ENCODE measurements around the gene SOX30. TPM values are rescaled to one million over a fixed set of nuclear protein-coding genes. Genes with fewer than 3 reads are reported as not detected.

Gene SOX30
- total and polyA plus RNA-seq, 8 donors = 0.05 TPM; not detected in 7

DNA sequence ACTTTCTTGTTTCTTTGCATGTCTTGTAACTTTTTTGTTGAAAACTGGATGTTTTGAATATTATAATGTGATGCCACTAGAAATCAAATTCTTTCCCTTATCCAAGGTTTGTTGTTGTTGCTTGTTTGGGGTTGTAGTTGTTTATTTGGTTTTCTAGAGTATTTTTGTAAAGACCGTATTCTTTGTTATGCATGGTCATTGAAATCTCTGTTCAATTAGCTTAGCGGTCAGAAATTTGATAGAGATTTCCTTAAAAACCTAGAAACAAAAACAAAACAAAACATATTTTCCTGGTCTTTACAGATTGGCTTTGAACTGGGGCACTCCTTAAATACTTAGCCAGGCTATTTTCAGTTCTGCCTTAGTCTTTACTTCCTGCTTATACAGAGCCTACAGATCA is 21.9 kb downstream of the SOX30 start:
- ATAC-seq (no peak), DNase-seq (no peak), FAIRE-seq (no peak)
- H3K36me3 ChIP-seq = no peaks in the 10 kb centered on the region
- no peaks in the 10 kb centered on the region for H3K4me1 ChIP-seq
- H3K27me3 ChIP-seq = no peaks in the 10 kb centered on the region
- TF ChIP-seq, protein P1, sequence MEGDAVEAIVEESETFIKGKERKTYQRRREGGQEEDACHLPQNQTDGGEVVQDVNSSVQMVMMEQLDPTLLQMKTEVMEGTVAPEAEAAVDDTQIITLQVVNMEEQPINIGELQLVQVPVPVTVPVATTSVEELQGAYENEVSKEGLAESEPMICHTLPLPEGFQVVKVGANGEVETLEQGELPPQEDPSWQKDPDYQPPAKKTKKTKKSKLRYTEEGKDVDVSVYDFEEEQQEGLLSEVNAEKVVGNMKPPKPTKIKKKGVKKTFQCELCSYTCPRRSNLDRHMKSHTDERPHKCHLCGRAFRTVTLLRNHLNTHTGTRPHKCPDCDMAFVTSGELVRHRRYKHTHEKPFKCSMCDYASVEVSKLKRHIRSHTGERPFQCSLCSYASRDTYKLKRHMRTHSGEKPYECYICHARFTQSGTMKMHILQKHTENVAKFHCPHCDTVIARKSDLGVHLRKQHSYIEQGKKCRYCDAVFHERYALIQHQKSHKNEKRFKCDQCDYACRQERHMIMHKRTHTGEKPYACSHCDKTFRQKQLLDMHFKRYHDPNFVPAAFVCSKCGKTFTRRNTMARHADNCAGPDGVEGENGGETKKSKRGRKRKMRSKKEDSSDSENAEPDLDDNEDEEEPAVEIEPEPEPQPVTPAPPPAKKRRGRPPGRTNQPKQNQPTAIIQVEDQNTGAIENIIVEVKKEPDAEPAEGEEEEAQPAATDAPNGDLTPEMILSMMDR (IDR thresholded peaks at IDR 0.05) = no peak
- H3K9me3 ChIP-seq = no peaks in the 10 kb centered on the region
- no peak overlapping the region for H3K27ac ChIP-seq
- intact Hi-C loops (cut with DNase I) = no loop called here
- H3K4me3 ChIP-seq = no peak overlapping the region
- WGBS, 2 donors = 94 to 99% methylated on average over 2 of the region's 2 CpGs

DNA sequence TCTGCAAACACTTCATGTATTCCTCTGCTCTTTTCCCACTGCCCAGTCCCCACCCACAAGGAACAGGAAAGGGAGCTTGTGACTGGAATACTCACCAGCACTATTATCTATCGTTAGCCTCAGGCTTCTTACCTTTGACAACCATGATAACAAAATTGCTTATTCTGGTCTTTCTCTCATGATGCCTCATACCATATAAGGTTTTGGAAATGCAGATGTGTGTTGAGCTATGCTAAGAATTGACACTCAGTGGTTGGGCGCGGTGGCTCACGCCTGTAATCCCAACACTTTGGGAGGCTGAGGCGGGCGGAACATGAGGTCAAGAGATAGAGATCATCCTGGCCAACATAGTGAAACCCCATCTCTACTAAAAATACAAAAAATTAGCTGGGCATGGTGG is 25.4 kb downstream of the SOX30 start:
- Histone ChIP-seq H3K9me3 (no peaks in the 10 kb centered on the region), H3K27me3 (no peaks in the 10 kb centered on the region), H3K27ac (no peak overlapping the region), H3K4me1 (no peaks in the 10 kb centered on the region), H3K36me3 (no peaks in the 10 kb centered on the region), H3K4me3 (no peak overlapping the region)
- TF ChIP-seq, protein P1 (IDR thresholded peaks at IDR 0.05) = no peak
- no peak for DNase-seq
- no peak for ATAC-seq
- intact Hi-C loops (cut with DNase I) = no loop called here
- 83 to 88% methylated on average over 6 of the region's 6 CpGs for WGBS, 2 donors
- FAIRE-seq = no peak

DNA sequence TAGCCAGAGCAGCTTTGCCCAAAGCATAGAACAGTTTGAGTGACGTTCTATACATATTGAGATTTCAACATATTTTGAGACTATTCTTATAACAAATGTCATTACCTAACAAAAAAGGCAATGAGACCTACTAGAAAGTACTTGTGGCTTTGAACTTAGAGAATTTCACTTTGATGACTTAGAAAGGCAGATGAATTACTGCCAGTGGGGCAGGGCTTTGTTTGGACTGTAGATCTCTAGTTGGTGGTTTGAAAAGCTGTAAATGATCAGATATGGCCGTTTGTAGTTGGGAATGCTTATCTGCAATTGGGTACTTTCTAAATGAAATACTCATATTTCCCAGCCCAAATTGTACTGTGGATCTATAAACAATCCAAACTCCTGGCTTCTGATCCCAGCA is 28.1 kb downstream of the SOX30 start:
- 24 to 27% methylated on average over 2 of the region's 2 CpGs for WGBS, 2 donors
- no peak for ATAC-seq
- intact Hi-C loops (cut with DNase I) = no loop called here

DNA sequence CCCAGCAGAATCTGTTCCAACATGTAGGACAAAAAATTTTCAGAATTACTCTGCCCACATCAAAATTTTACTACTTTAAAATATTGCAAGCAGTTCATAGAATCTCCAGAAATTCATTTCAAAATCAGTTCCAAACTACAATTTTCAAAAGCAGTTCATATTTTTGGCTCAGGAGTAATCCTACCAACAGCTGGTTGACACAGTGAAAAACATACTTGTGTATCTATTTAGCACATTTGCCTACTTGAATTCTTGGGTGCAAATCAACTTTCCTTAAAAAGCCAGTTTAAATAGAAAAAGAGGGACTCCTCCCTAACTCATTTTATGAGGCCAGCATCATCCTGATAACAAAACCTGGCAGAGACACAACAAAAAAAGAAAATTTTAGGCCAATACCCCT is 31.5 kb downstream of the SOX30 start:
- no peak overlapping the region for H3K4me3 ChIP-seq
- FAIRE-seq (no peak), ATAC-seq (no peak), DNase-seq (no peak)
- no peaks in the 10 kb centered on the region for H3K36me3 ChIP-seq
- H3K27me3 ChIP-seq = no peaks in the 10 kb centered on the region
- intact Hi-C loops (cut with DNase I) = no loop called here
- no peaks in the 10 kb centered on the region for H3K4me1 ChIP-seq
- TF ChIP-seq, protein P1 (IDR thresholded peaks at IDR 0.05) = no peak
- H3K9me3 ChIP-seq = no peaks in the 10 kb centered on the region
- no peak overlapping the region for H3K27ac ChIP-seq

More for the DNA sequence above, 28.1 kb downstream of the SOX30 start:
- TF ChIP-seq, protein P1 (IDR thresholded peaks at IDR 0.05) = no peak
- no peaks in the 10 kb centered on the region for H3K27me3 ChIP-seq
- H3K4me1 ChIP-seq = no peaks in the 10 kb centered on the region
- no peak for FAIRE-seq
- H3K9me3 ChIP-seq = no peaks in the 10 kb centered on the region
- DNase-seq = no peak
- no peaks in the 10 kb centered on the region for H3K36me3 ChIP-seq
- H3K27ac ChIP-seq = no peak overlapping the region
- H3K4me3 ChIP-seq = no peak overlapping the region

DNA sequence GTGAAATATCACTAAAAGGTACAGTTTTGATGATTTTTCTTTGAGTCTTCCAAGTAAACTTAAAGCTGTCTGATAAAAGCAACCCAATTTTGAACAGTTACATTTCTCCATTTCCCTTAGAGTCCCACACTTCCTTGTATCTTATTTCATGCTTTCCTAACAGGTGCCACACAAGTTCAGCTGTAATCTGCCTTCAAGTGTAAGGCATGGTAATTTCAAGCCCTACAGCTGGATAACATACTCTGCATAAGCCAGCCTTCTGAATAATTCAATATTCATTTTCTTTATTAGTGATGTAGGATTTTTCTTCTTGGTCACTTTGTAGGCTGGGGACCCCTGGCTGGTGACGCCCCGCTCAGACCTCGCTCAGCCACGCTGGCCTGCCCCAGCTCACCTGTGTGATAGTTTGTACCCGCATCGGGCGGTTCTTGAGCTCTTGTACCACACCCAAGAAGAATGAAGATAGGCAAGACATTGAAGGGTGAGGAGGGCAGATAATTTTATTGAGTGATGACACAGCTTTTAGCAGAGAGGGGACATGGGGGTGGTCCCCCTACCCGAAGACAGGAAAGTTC is 34.0 kb downstream of the SOX30 start:
- no peak overlapping the region for H3K4me3 ChIP-seq
- H3K9me3 ChIP-seq = no peaks in the 10 kb centered on the region
- H3K36me3 ChIP-seq = no peaks in the 10 kb centered on the region
- TF ChIP-seq, protein P1 (IDR thresholded peaks at IDR 0.05) = no peak
- H3K27me3 ChIP-seq = no peaks in the 10 kb centered on the region
- 89 to 95% methylated on average over 8 of the region's 8 CpGs for WGBS, 2 donors
- intact Hi-C loops (cut with DNase I) = no loop called here
- ATAC-seq (no peak), FAIRE-seq (no peak), DNase-seq (no peak)
- H3K27ac ChIP-seq = no peak overlapping the region
- no peaks in the 10 kb centered on the region for H3K4me1 ChIP-seq
